Aorta (tissue), 5 donors: ENCODE results near the gene CYP39A1. TPM values are rescaled to one million over a fixed set of nuclear protein-coding genes. Genes with fewer than 3 reads are reported as not detected.
A peak's percentile ranks its signal among the peaks of the same experiment; 100 is the strongest.

Experiments
- ATAC-seq: fragments of 200-7000 bp; cut with Tn5 transposase; one replicate; pipeline ENCODE4 v1.9.1; 2022; ENCODE audit warnings: moderate library complexity; ENCODE audit not compliant: low FRiP score
- DNase-seq, 2 donors: peaks; one replicate each; pipeline ENCODE4 v3.0.0-alpha.2; 2020
- H3K27ac ChIP-seq, 2 donors: one replicate each; pipeline ENCODE4 v1.5.1; 2013; ENCODE audit warnings: low read length in 2 of 2, mild to moderate bottlenecking in 2 of 2, moderate library complexity in 2 of 2, control low read depth in 1 of 2, inconsistent platforms in 1 of 2, low read depth in 1 of 2
- H3K27me3 ChIP-seq, 2 donors: one replicate each; pipeline ENCODE4 v1.6.1; 2013; ENCODE audit warnings: control low read depth in 1 of 2, low read length in 1 of 2, mild to moderate bottlenecking in 1 of 2, moderate library complexity in 1 of 2; ENCODE audit not compliant: insufficient read depth in 2 of 2, control insufficient read depth in 1 of 2
- H3K36me3 ChIP-seq, 2 donors: one replicate each; pipeline ENCODE4 v1.6.1; 2013; ENCODE audit warnings: control low read depth in 1 of 2, low read length in 1 of 2, mild to moderate bottlenecking in 1 of 2; ENCODE audit not compliant: insufficient read depth in 2 of 2, control insufficient read depth in 1 of 2
- H3K4me1 ChIP-seq, 2 donors: one replicate each; pipeline ENCODE4 v1.6.1; 2013; ENCODE audit warnings: low read length in 2 of 2, control low read depth in 1 of 2, mild to moderate bottlenecking in 1 of 2, moderate library complexity in 1 of 2; ENCODE audit not compliant: insufficient read depth in 2 of 2, control insufficient read depth in 1 of 2
- H3K4me3 ChIP-seq, 2 donors: one replicate each; pipeline ENCODE4 v1.5.1; 2013; ENCODE audit warnings: low read length in 2 of 2, control low read depth in 1 of 2, mild to moderate bottlenecking in 1 of 2
- H3K9me3 ChIP-seq: one replicate; pipeline ENCODE4 v1.6.1; 2013; ENCODE audit warnings: mild to moderate bottlenecking, low read length; ENCODE audit not compliant: control insufficient read depth
- WGBS, 2 donors: extraction: QIAGEN DNeasy Blood & Tissue Kit; methylation state at CpG; one replicate each; pipeline ENCODE4 v1.1.7; 2013; 5-methylcytosine and 5-hydroxymethylcytosine counted together
- intact Hi-C, 2 donors: fragments of 100-400 bp; cut with DNase I; formaldehyde crosslinking; loops; one replicate each; pipeline versions ENCODE4 v1.14.2 to v1.15.0; 2022
- long read RNA-seq, 2 donors: library from polyadenylated mRNA; unstranded; transcript quantifications; one replicate each; pipeline ENCODE4 v2.0.0, GENCODE V29; 2020 to 2021
- polyA plus RNA-seq, 2 donors: library from polyadenylated mRNA; stranded (reverse); fragments of 200-250 nt; gene quantifications; one replicate each; pipeline ENCODE4 v1.2.3, GENCODE V29; 2013
- total RNA-seq, 2 donors: library from RNA; stranded (reverse); fragmentation: NEBNext Ultra II Directional; extraction: Animal tissue kit (Norgen Biotek cat#: 25700); gene quantifications; one replicate each; pipeline ENCODE4 v1.2.1, GENCODE V29; 2021
- donor health status: healthy with polysubstance abuse.
- donor health status: Bipolar disorder and iron deficiency.
- donor health status: DM: no; HTN: no; CAD: no.
- donor health status: DM: no; HTN: no; CAD: no.
- donor health status: DM: yes; HTN: yes; CAD: no.

CYP39A1 gene
- total RNA-seq (1 to 10 TPM; 2.0 to 4.2 TPM), polyA plus RNA-seq (1 to 10 TPM in 1 of 2 donors, under 1 TPM in 1; 0.63 to 5.1 TPM)
- long read RNA-seq, donor 1, partial matches to known transcripts, result 0 of 1 reads
- long read RNA-seq, donor 1, other reads (novel, unspliced or antisense), result 1 of 1 reads
- long read RNA-seq, donor 2, partial matches to known transcripts, result 1 of 4 reads
- long read RNA-seq, donor 2, other reads (novel, unspliced or antisense), result 1 of 4 reads

DNA sequence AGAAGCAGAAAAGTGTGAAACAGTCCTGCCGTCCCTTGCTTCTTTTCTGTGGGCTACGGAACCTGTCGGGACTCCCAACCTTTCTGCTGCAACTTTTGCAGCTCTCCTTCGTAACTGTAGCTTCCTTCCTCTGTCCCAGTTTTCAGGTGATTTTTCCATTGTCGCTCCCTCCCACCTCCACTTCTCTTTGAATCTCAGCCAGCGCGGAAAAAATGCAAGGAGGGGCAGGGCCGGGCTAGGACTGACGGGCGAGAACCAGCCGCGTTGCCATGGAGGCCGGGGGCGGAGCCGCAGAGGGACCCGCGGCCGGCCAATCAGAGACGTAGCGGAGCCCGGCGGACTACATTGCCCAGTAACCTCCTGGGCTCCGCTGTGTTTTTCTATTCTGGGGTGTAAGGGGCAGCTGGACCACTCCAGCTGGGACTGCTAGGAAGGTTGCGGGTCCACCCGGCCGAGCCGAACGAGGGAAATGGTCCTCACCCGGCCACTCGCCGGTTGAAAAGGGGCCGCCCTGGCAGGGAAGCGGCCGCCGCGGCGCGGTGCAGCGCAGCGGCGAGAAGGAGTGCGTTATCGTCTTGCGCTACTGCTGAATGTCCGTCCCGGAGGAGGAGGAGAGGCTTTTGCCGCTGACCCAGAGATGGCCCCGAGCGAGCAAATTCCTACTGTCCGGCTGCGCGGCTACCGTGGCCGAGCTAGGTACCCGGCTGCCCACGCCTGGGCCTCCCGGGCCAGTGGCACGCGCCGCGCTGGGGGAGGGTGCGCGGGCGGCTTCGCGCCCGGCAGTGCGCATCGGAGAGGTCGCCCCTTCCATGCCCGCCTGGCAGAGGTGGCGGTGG is at the start of gene CYP39A1, which contains the start of gene SLC25A27:
Gene CYP39A1, minus strand, starts transcription at position 216 of the 836 bp plus-strand sequence. CDS start 236 bp downstream, outside the sequence.
Gene SLC25A27, plus strand, starts transcription at position 373 of the 836 bp plus-strand sequence. Its CDS starts 218 bp downstream, at position 591.
- intact Hi-C loops, result no loop called here
- peak within 1 kb of the TSS; percentile 66 to 85 for H3K4me3 ChIP-seq
- DNase-seq, result peak; percentile 94 to 98
- H3K27me3 ChIP-seq, result no peaks in the 10 kb centered on the region
- no peaks in the 10 kb centered on the region for H3K36me3 ChIP-seq
- H3K4me1 ChIP-seq, result no peaks in the 10 kb centered on the region
- H3K27ac ChIP-seq, result peak within 1 kb of the TSS in 1 of 2 donors; percentile 68
- ATAC-seq, result peak; percentile 99
- WGBS, 2 donors, result 0% methylated on average over 62 to 72 of the region's 72 CpGs
- H3K9me3 ChIP-seq, result no peaks in the 10 kb centered on the region

DNA sequence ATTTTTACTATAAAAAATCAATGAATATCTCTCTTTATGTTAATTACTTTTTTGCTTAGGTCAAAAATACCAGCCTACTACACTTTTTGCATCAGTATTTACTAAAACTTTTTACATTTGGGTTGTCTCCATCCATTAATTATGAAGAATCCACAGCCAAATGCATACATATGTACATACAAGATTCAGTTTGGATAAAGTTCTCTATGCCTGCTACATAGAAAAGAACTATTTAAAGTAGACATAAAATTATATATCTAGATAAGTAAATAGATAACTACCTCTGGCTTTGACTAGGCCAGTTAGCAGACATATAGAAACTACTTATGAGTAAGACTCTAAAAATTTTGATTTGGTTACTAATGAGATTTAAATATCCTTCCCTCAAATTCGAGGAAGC is 47.4 kb upstream of the CYP39A1 start:
- H3K36me3 ChIP-seq, result no peaks in the 10 kb centered on the region
- no peak for DNase-seq
- H3K9me3 ChIP-seq, result no peaks in the 10 kb centered on the region
- 84 to 87% methylated on average over 1 of the region's 1 CpG for WGBS, 2 donors
- no peaks in the 10 kb centered on the region for H3K4me1 ChIP-seq
- no peak overlapping the region for H3K27ac ChIP-seq
- no peak for ATAC-seq
- no peak overlapping the region for H3K4me3 ChIP-seq
- intact Hi-C loops, result no loop called here
- H3K27me3 ChIP-seq, result no peaks in the 10 kb centered on the region

- Histone ChIP-seq H3K27ac (no peak overlapping the region), H3K27me3 (no peaks in the 10 kb centered on the region), H3K36me3 (no peaks in the 10 kb centered on the region), H3K9me3 (no peaks in the 10 kb centered on the region), H3K4me3 (no peak overlapping the region), H3K4me1 (no peaks in the 10 kb centered on the region)
- ATAC-seq (no peak), DNase-seq (no peak)
- 74 to 91% methylated on average over 1 of the region's 1 CpG for WGBS, 2 donors
- intact Hi-C loops, result no loop called here
Measured at GRCh38 chr6:46690911-46691451, 38.4 kb upstream of the CYP39A1 start.

DNA sequence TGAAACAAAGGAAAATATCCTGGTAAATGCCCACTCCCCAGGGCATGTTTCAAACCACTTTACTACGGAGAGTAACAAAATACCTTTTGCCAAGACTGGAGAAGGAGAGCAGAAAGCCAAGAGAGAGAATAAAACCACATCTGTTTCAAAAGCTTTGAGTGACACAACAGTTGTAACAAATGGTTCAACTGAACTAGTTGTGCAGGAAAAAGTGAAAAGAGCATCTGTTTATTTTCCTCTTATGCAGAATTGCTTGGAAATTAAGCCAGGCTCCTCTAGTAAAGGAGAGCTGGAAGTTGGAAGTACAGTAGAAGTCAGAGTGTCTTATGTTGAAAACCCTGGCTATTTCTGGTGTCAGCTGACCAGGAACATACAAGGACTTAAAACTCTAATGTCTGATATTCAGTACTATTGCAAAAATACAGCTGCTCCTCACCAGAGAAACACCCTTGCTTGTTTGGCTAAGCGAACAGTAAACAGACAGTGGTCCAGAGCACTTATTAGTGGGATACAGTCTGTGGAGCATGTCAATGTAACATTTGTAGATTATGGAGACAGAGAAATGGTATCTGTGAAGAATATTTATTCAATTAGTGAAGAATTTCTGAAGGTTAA is 37.6 kb upstream of the CYP39A1 start:
- Histone ChIP-seq H3K27ac (no peak overlapping the region), H3K27me3 (no peaks in the 10 kb centered on the region), H3K4me1 (no peaks in the 10 kb centered on the region), H3K4me3 (no peak overlapping the region), H3K36me3 (no peaks in the 10 kb centered on the region), H3K9me3 (no peaks in the 10 kb centered on the region)
- DNase-seq, result no peak
- WGBS, 2 donors, result 78 to 84% methylated on average over 2 of the region's 2 CpGs
- intact Hi-C loops, result no loop called here
- no peak for ATAC-seq

DNA sequence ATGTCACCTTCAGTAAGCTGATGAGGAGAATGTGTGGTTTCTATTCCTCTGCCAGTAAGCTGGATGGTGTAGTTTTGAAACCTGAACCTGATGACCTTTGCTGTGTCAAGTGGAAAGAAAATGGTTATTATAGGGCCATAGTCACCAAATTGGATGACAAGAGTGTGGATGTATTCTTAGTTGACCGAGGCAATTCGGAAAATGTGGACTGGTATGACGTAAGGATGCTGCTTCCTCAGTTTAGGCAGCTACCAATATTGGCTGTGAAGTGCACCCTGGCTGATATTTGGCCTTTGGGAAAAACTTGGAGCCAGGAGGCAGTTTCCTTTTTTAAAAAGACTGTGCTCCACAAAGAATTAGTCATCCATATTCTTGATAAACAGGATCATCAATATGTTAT is 37.0 kb upstream of the CYP39A1 start:
- DNase-seq (no peak), ATAC-seq (no peak)
- no peaks in the 10 kb centered on the region for H3K4me1 ChIP-seq
- 84 to 93% methylated on average over 3 of the region's 3 CpGs for WGBS, 2 donors
- intact Hi-C loops, result no loop called here
- H3K27me3 ChIP-seq, result no peaks in the 10 kb centered on the region
- no peaks in the 10 kb centered on the region for H3K9me3 ChIP-seq
- H3K27ac ChIP-seq, result no peak overlapping the region
- H3K4me3 ChIP-seq, result no peak overlapping the region
- no peaks in the 10 kb centered on the region for H3K36me3 ChIP-seq

- intact Hi-C loops, result no loop called here
- ATAC-seq (no peak), DNase-seq (peak in 1 of 2 donors; percentile 61)
- no peaks in the 10 kb centered on the region for H3K9me3 ChIP-seq
- no peaks in the 10 kb centered on the region for H3K27me3 ChIP-seq
- H3K36me3 ChIP-seq, result no peaks in the 10 kb centered on the region
- no peak overlapping the region for H3K27ac ChIP-seq
- H3K4me3 ChIP-seq, result no peak overlapping the region
- no peaks in the 10 kb centered on the region for H3K4me1 ChIP-seq
- WGBS, 2 donors, result 98% methylated on average over 13 of the region's 13 CpGs
Measured at GRCh38 chr6:46688966-46689335, 36.3 kb upstream of the CYP39A1 start.

DNA sequence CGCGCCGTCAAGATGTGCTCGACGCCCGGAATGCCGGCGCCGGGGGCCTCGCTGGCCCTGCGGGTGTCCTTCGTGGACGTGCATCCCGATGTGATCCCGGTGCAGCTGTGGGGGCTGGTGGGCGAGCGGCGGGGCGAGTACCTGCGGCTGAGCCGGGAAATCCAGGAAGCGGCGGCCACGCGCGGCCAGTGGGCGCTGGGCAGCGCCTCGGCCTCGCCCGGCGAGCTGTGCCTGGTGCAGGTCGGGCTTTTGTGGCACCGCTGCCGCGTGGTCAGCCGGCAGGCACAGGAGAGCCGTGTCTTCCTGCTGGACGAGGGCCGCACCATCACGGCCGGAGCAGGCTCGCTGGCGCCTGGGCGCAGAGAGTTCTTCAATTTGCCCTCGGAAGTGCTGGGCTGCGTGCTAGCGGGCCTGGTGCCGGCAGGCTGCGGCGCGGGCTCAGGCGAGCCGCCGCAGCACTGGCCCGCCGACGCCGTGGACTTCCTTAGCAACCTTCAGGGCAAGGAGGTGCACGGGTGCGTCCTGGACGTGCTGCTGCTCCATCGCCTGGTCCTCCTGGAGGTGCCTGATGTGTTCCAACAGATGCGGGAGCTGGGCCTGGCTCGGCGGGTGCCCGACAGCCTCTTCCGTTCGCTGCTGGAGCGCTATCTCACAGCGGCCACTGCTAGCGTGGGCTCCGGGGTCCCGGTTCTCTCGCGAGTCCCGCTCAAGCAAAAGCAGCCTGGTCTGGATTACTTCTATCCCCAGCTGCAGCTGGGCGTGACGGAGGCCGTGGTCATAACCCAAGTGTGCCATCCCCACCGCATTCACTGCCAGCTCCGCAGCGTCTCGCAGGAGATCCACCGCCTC is 35.7 kb upstream of the CYP39A1 start:
- peak; percentile 29 for ATAC-seq

GRCh38 chr6:46687619-46688097 is 35.0 kb upstream of the CYP39A1 start, which contains the start of gene TDRD6:
TDRD6 (plus strand) TSS chr6:46687885; CDS start chr6:46688129, 244 bp downstream.
- Histone ChIP-seq H3K27me3 (no peaks in the 10 kb centered on the region), H3K4me1 (no peaks in the 10 kb centered on the region), H3K36me3 (no peaks in the 10 kb centered on the region), H3K27ac (no peak within 1 kb of the TSS), H3K4me3 (no peak within 1 kb of the TSS), H3K9me3 (no peaks in the 10 kb centered on the region)
- 86 to 91% methylated on average over 41 of the region's 41 CpGs for WGBS, 2 donors
- DNase-seq (peak; percentile 44 to 75), ATAC-seq (no peak)
- intact Hi-C loops, result no loop called here

More for the DNA sequence above, 35.7 kb upstream of the CYP39A1 start:
- intact Hi-C loops, result no loop called here
- DNase-seq, result peak in 1 of 2 donors; percentile 70
- Histone ChIP-seq H3K27ac (no peak overlapping the region), H3K27me3 (no peaks in the 10 kb centered on the region), H3K4me1 (no peaks in the 10 kb centered on the region), H3K4me3 (no peak overlapping the region), H3K36me3 (no peaks in the 10 kb centered on the region), H3K9me3 (no peaks in the 10 kb centered on the region)
- WGBS, 2 donors, result 93 to 94% methylated on average over 82 to 85 of the region's 85 CpGs
